ENCODE measurements around the gene CIC. TPM values are rescaled to one million over a fixed set of nuclear protein-coding genes. Genes with fewer than 3 reads are reported as not detected.

The CIC gene
- total RNA-seq, 4 donors from 2014 or later: 57.5 to 91.6 (median 81.9) TPM

- peaks cover 28% of the 10 kb centered on the region for H3K27me3 ChIP-seq
- H3K27ac ChIP-seq: no peak overlapping the region
- DNase-seq (ENCODE audit: low spot score in 2 of 2): no peak
- no peak for TF ChIP-seq EP300 (IDR thresholded peaks at IDR 0.05)
- TF ChIP-seq POLR2A (IDR thresholded peaks at IDR 0.05): no peak
- no peak for TF ChIP-seq POLR2AphosphoS5 (IDR thresholded peaks at IDR 0.05)
- no peaks in the 10 kb centered on the region for H3K9me3 ChIP-seq
- H3K36me3 ChIP-seq: no peaks in the 10 kb centered on the region
- 4% methylated on average over 26 of the region's 38 CpGs for WGBS
- H3K4me3 ChIP-seq: peak overlapping the region; percentile 92
- H3K4me1 ChIP-seq: peaks cover 36% of the 10 kb centered on the region
Measured at GRCh38 chr19:42324655-42325307, 55.7 kb downstream of the CIC start.

DNA sequence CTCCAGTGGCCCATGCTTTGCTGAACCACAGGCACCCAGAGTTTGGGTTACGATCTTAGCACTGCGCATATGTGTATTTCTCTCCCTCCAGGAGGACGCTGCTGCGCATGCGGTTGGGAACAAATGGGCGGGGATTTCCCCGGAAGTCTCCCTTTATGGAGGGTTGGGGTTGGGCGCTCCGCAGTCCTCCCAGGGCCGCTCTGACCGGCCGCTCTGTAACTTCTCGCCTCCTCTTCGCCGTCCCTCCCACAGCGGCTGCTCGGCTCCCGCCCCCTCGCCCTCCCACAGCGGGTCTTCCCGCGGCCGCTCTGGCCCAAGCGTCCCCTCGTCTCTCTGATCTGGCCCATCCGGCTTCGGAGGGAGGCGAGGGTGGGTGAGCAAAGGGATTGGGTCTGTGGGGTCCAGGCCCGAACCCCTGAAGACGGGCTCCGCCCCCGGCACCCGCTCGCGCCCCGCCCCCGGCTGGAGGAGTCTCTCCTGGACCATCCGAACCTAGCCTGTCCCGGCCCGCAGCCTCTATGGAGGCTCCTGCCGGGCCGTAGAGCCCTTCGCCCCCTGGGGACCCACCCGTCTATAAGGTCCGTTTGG, 56.4 kb downstream of the CIC start, which contains the start of gene MEGF8:
Gene MEGF8, plus strand, starts transcription at position 328 of the 588 bp plus-strand sequence. CDS start 609 bp downstream, outside the sequence.
- peak in 1 of 3 donors; percentile 30 for TF ChIP-seq POLR2AphosphoS5 (IDR thresholded peaks at IDR 0.05)
- no peak for TF ChIP-seq POLR2A (IDR thresholded peaks at IDR 0.05)
- TF ChIP-seq, protein P1, sequence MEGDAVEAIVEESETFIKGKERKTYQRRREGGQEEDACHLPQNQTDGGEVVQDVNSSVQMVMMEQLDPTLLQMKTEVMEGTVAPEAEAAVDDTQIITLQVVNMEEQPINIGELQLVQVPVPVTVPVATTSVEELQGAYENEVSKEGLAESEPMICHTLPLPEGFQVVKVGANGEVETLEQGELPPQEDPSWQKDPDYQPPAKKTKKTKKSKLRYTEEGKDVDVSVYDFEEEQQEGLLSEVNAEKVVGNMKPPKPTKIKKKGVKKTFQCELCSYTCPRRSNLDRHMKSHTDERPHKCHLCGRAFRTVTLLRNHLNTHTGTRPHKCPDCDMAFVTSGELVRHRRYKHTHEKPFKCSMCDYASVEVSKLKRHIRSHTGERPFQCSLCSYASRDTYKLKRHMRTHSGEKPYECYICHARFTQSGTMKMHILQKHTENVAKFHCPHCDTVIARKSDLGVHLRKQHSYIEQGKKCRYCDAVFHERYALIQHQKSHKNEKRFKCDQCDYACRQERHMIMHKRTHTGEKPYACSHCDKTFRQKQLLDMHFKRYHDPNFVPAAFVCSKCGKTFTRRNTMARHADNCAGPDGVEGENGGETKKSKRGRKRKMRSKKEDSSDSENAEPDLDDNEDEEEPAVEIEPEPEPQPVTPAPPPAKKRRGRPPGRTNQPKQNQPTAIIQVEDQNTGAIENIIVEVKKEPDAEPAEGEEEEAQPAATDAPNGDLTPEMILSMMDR (IDR thresholded peaks at IDR 0.05): peak; percentile 70 to 89
- TF ChIP-seq EP300 (IDR thresholded peaks at IDR 0.05): no peak
- H3K36me3 ChIP-seq: no peaks in the 10 kb centered on the region
- no peaks in the 10 kb centered on the region for H3K9me3 ChIP-seq
- DNase-seq (ENCODE audit: low spot score in 2 of 2): peak; percentile 97 to 99
- WGBS: 0% methylated on average over 11 of the region's 45 CpGs
- peak within 1 kb of the TSS; percentile 92 for H3K4me3 ChIP-seq
- H3K4me1 ChIP-seq: peaks cover 36% of the 10 kb centered on the region
- H3K27ac ChIP-seq: peak within 1 kb of the TSS; percentile 60
- H3K27me3 ChIP-seq: peaks cover 28% of the 10 kb centered on the region

DNA sequence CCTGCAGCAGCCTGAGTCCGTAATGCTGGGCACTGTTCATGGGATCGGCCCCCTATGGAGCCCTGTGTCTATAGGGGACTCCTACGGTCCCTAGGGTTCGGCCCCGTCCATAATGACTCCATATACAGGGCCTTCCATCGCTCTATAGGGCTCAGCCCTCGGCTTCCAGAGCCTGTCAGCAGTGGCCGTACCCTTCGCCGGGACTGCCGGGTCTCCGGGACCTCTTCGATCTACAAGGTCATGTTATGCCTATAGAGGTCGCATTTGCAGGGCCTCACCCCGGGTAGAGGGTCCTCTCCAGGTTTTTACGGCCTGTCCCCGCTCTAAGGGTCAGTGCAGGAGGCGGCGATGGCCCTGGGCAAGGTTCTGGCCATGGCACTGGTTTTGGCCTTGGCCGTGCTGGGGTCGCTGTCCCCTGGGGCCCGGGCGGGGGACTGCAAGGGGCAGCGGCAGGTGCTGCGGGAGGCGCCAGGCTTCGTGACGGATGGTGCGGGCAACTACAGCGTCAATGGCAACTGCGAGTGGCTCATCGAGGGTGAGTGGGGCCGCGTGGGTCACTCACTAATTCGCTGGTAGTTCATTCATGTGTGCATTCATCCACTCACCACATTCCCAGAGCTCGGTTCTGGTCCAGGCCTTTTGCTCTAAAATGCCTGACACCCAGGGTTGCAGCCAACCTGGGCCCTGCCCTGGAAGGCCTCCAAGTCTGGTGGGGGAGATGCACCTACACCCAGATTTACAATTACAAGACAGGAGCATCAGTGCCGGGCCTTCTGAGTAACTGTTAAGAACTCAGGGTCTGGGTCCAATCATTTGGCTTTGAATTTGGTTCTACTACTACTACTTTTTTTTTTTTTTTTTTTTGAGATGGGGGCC, 57.1 kb downstream of the CIC start:
- DNase-seq (ENCODE audit: low spot score in 2 of 2): no peak
- H3K27ac ChIP-seq: peak overlapping the region; percentile 60
- H3K9me3 ChIP-seq: no peaks in the 10 kb centered on the region
- peaks cover 36% of the 10 kb centered on the region for H3K4me1 ChIP-seq
- TF ChIP-seq POLR2A (IDR thresholded peaks at IDR 0.05): no peak
- H3K27me3 ChIP-seq: peaks cover 28% of the 10 kb centered on the region
- 7% methylated on average over 14 of the region's 37 CpGs for WGBS
- H3K4me3 ChIP-seq: peak overlapping the region; percentile 92
- no peaks in the 10 kb centered on the region for H3K36me3 ChIP-seq

GRCh38 chr19:42326969-42327368, 57.9 kb downstream of the CIC start:
- peaks cover 27% of the 10 kb centered on the region for H3K27me3 ChIP-seq
- no peaks in the 10 kb centered on the region for H3K36me3 ChIP-seq
- no peak overlapping the region for H3K27ac ChIP-seq
- no peaks in the 10 kb centered on the region for H3K9me3 ChIP-seq
- peaks cover 36% of the 10 kb centered on the region for H3K4me1 ChIP-seq
- DNase-seq (ENCODE audit: low spot score in 2 of 2): no peak
- no peak overlapping the region for H3K4me3 ChIP-seq
- TF ChIP-seq EP300 (IDR thresholded peaks at IDR 0.05) (no peak), POLR2A (IDR thresholded peaks at IDR 0.05) (no peak), POLR2AphosphoS5 (IDR thresholded peaks at IDR 0.05) (no peak)
- TF ChIP-seq, protein P1 (IDR thresholded peaks at IDR 0.05): no peak

- WGBS: 86% methylated on average over 5 of the region's 5 CpGs
- Histone ChIP-seq H3K9me3 (no peaks in the 10 kb centered on the region), H3K36me3 (no peaks in the 10 kb centered on the region), H3K4me1 (peaks cover 36% of the 10 kb centered on the region), H3K27me3 (peaks cover 23% of the 10 kb centered on the region), H3K4me3 (no peak overlapping the region), H3K27ac (no peak overlapping the region)
- TF ChIP-seq EP300 (IDR thresholded peaks at IDR 0.05): no peak
- no peak for TF ChIP-seq POLR2AphosphoS5 (IDR thresholded peaks at IDR 0.05)
- TF ChIP-seq, protein P1 (IDR thresholded peaks at IDR 0.05): no peak
- TF ChIP-seq POLR2A (IDR thresholded peaks at IDR 0.05): no peak
- DNase-seq (ENCODE audit: low spot score in 2 of 2): no peak
Measured at GRCh38 chr19:42327381-42327780, 58.3 kb downstream of the CIC start.

- 46% methylated on average over 1 of the region's 1 CpG for WGBS
- no peak for TF ChIP-seq POLR2A (IDR thresholded peaks at IDR 0.05)
- no peak for TF ChIP-seq POLR2AphosphoS5 (IDR thresholded peaks at IDR 0.05)
- TF ChIP-seq, protein P1 (IDR thresholded peaks at IDR 0.05): no peak
- TF ChIP-seq EP300 (IDR thresholded peaks at IDR 0.05): no peak
- Histone ChIP-seq H3K9me3 (no peaks in the 10 kb centered on the region), H3K4me3 (no peak overlapping the region), H3K36me3 (no peaks in the 10 kb centered on the region), H3K4me1 (peaks cover 36% of the 10 kb centered on the region), H3K27ac (no peak overlapping the region), H3K27me3 (peaks cover 18% of the 10 kb centered on the region)
- DNase-seq (ENCODE audit: low spot score in 2 of 2): no peak
Measured at GRCh38 chr19:42328106-42328505, 59.1 kb downstream of the CIC start.

Measured in suprapubic skin (tissue), 4 donors.